Measurements from ENCODE around the gene PGBD5. TPM values are rescaled to one million over a fixed set of nuclear protein-coding genes. Genes with fewer than 3 reads are reported as not detected.

Gene PGBD5
- polyA plus RNA-seq, 1 donor (not counting 4 experiments of a cell fraction or from before 2014, with no cell fraction given): 0.28 TPM

DNA sequence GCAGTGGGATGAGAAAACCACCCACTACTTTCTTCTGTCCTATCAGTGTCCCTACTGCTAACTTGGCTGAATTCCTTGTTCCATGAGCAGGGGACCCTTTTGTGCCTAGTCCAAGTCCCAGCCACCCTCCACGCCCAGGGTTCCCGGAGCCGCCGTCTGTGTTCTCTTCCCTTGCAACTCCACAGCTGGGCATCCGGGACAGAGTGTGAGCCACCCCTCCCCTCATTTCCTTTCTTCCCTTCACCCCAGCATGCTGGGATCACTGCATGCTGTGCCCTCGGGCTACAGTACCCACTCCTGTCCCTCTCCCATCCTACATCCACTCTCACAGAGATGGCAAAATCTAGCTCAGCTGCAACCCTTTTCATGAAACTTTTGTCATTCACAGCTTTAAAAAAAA is 44.5 kb downstream of the PGBD5 start:
- DNase-seq (ENCODE audit: low read depth, low spot score): no peak
- no peak overlapping the region for H3K27ac ChIP-seq (ENCODE audit: control insufficient read depth, insufficient read depth, low read length)
- H3K4me1 ChIP-seq (ENCODE audit: control insufficient read depth, extremely low read depth, insufficient read depth, low read length): no peaks in the 10 kb centered on the region
- peaks cover 6% of the 10 kb centered on the region for H3K9me3 ChIP-seq (ENCODE audit: control insufficient read depth, low read depth, low read length)
- no peak overlapping the region for H2AFZ ChIP-seq (ENCODE audit: control insufficient read depth, low read length)
- no peak overlapping the region for H3K4me3 ChIP-seq (ENCODE audit: control insufficient read depth in 2 of 3, extremely low read depth in 1 of 3, insufficient read depth in 2 of 3, low read depth in 1 of 3, low read length in 3 of 3)
- dilution Hi-C loops (cut with MboI; ENCODE audit: extremely low pct_ligation_motif_present, low sequenced_read_pairs): no loop called here
- H3K27me3 ChIP-seq (ENCODE audit: control insufficient read depth, extremely low read depth, insufficient read depth, low read length): no peaks in the 10 kb centered on the region
- no peak overlapping the region for H3K4me2 ChIP-seq (ENCODE audit: control insufficient read depth, extremely low read depth, insufficient read depth, low read depth, low read length)
- no peak for TF ChIP-seq EZH2 (IDR thresholded peaks at IDR 0.05; ENCODE audit: low read length)
- TF ChIP-seq, protein P1, sequence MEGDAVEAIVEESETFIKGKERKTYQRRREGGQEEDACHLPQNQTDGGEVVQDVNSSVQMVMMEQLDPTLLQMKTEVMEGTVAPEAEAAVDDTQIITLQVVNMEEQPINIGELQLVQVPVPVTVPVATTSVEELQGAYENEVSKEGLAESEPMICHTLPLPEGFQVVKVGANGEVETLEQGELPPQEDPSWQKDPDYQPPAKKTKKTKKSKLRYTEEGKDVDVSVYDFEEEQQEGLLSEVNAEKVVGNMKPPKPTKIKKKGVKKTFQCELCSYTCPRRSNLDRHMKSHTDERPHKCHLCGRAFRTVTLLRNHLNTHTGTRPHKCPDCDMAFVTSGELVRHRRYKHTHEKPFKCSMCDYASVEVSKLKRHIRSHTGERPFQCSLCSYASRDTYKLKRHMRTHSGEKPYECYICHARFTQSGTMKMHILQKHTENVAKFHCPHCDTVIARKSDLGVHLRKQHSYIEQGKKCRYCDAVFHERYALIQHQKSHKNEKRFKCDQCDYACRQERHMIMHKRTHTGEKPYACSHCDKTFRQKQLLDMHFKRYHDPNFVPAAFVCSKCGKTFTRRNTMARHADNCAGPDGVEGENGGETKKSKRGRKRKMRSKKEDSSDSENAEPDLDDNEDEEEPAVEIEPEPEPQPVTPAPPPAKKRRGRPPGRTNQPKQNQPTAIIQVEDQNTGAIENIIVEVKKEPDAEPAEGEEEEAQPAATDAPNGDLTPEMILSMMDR (optimal IDR thresholded peaks at IDR 0.05 in 1 of 3, IDR thresholded peaks at IDR 0.05 in 1 of 3, conservative IDR thresholded peaks at IDR 0.05 in 1 of 3; ENCODE audit: extremely low read depth in 1 of 3, insufficient read depth in 2 of 3, low read length in 3 of 3): no peak
- no peak for FAIRE-seq
- H3K9me1 ChIP-seq (ENCODE audit: control insufficient read depth, extremely low read depth, insufficient read depth, low read length): no peaks in the 10 kb centered on the region
- H3K79me2 ChIP-seq (ENCODE audit: control insufficient read depth, insufficient read depth, low read length): no peaks in the 10 kb centered on the region
- no peaks in the 10 kb centered on the region for H4K20me1 ChIP-seq (ENCODE audit: control insufficient read depth, extremely low read depth, insufficient read depth, low read length)
- no peaks in the 10 kb centered on the region for H3K36me3 ChIP-seq (ENCODE audit: control insufficient read depth in 2 of 2, extremely low read depth in 1 of 2, insufficient read depth in 2 of 2, low read length in 2 of 2)
- no peak overlapping the region for H3K9ac ChIP-seq (ENCODE audit: control insufficient read depth, extremely low read depth, insufficient read depth, low read length)

DNA sequence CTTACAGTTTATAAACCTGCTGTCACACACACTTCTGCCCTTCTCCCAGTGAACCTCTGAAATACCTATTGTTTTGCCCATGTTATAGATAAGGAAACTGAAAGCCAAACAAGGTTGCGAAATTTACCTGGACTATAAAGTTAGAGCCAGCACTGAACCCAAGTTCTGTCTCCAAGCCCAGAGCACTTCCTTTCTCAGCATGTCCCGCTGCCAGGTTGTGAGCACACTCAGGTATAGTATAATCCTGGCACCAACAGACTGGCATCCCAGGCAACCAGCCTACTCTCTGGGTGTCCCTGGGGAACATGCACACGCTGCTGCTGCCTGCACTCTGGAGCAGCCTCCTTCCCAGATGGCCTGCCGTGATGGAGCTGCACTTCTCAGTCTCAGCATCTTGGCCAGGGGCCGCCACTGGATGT is 45.1 kb downstream of the PGBD5 start:
- Histone ChIP-seq H3K9me1 (ENCODE audit: control insufficient read depth, extremely low read depth, insufficient read depth, low read length) (no peaks in the 10 kb centered on the region), H3K27ac (ENCODE audit: control insufficient read depth, insufficient read depth, low read length) (no peak overlapping the region), H3K4me1 (ENCODE audit: control insufficient read depth, extremely low read depth, insufficient read depth, low read length) (no peaks in the 10 kb centered on the region), H3K4me2 (ENCODE audit: control insufficient read depth, extremely low read depth, insufficient read depth, low read depth, low read length) (no peak overlapping the region), H3K9ac (ENCODE audit: control insufficient read depth, extremely low read depth, insufficient read depth, low read length) (no peak overlapping the region), H3K79me2 (ENCODE audit: control insufficient read depth, insufficient read depth, low read length) (no peaks in the 10 kb centered on the region), H3K4me3 (ENCODE audit: control insufficient read depth in 2 of 3, extremely low read depth in 1 of 3, insufficient read depth in 2 of 3, low read depth in 1 of 3, low read length in 3 of 3) (no peak overlapping the region), H2AFZ (ENCODE audit: control insufficient read depth, low read length) (no peak overlapping the region), H3K9me3 (ENCODE audit: control insufficient read depth, low read depth, low read length) (peaks cover 6% of the 10 kb centered on the region), H3K27me3 (ENCODE audit: control insufficient read depth, extremely low read depth, insufficient read depth, low read length) (no peaks in the 10 kb centered on the region), H3K36me3 (ENCODE audit: control insufficient read depth in 2 of 2, extremely low read depth in 1 of 2, insufficient read depth in 2 of 2, low read length in 2 of 2) (no peaks in the 10 kb centered on the region), H4K20me1 (ENCODE audit: control insufficient read depth, extremely low read depth, insufficient read depth, low read length) (no peaks in the 10 kb centered on the region)
- dilution Hi-C loops (cut with MboI; ENCODE audit: extremely low pct_ligation_motif_present, low sequenced_read_pairs): no loop called here
- TF ChIP-seq EZH2 (IDR thresholded peaks at IDR 0.05; ENCODE audit: low read length): no peak
- TF ChIP-seq, protein P1 (optimal IDR thresholded peaks at IDR 0.05 in 1 of 3, IDR thresholded peaks at IDR 0.05 in 1 of 3, conservative IDR thresholded peaks at IDR 0.05 in 1 of 3; ENCODE audit: extremely low read depth in 1 of 3, insufficient read depth in 2 of 3, low read length in 3 of 3): no peak
- no peak for FAIRE-seq
- DNase-seq (ENCODE audit: low read depth, low spot score): no peak

Data from keratinocyte (primary cell).